ENCODE measurements around the gene ADCY5. TPM values are rescaled to one million over a fixed set of nuclear protein-coding genes. Genes with fewer than 3 reads are reported as not detected.

The ADCY5 gene
- polyA plus RNA-seq, 6 donors from 2014 or later, result 0.04 to 0.09 TPM; not detected in 4

- H3K4me3 Mint-ChIP-seq, result no peak overlapping the region
- H3K4me1 Mint-ChIP-seq, result peaks cover 0 to 4% (median 3%) of the 10 kb centered on the region in 3 donors
- peak overlapping the region in 2 of 6 donors; percentile 49 to 54 for H3K27ac Mint-ChIP-seq
- ATAC-seq (ENCODE audit: low read depth in 2 of 2), result no peak
- H3K36me3 Mint-ChIP-seq, result no peaks in the 10 kb centered on the region
- peaks cover 0 to 32% (median 22%) of the 10 kb centered on the region in 3 donors for H3K27me3 Mint-ChIP-seq
- DNase-seq, result no peak
- peaks cover 0 to 7% (median 0%) of the 10 kb centered on the region in 7 donors for H3K9me3 Mint-ChIP-seq
These were observed 157.5 kb downstream of the ADCY5 start for GRCh38 chr3:123291404-123291803.

- Mint-ChIP-seq H3K27me3 (peaks cover 0 to 32% (median 22%) of the 10 kb centered on the region in 3 donors), H3K4me3 (no peak overlapping the region), H3K36me3 (no peaks in the 10 kb centered on the region), H3K27ac (no peak overlapping the region), H3K4me1 (peaks cover 0 to 4% (median 3%) of the 10 kb centered on the region in 3 donors), H3K9me3 (peaks cover 0 to 7% (median 0%) of the 10 kb centered on the region in 7 donors)
- ATAC-seq (ENCODE audit: low read depth in 2 of 2) (no peak), DNase-seq (no peak)
These were observed 157.9 kb downstream of the ADCY5 start for GRCh38 chr3:123290962-123291361.

GRCh38 chr3:123290107-123290930 lies 158.6 kb downstream of the ADCY5 start:
- H3K27ac Mint-ChIP-seq, result peak overlapping the region in 1 of 6 donors; percentile 63
- H3K36me3 Mint-ChIP-seq, result no peaks in the 10 kb centered on the region
- ATAC-seq (ENCODE audit: low read depth in 2 of 2) (no peak), DNase-seq (no peak)
- no peak overlapping the region for H3K4me3 Mint-ChIP-seq
- H3K9me3 Mint-ChIP-seq, result peaks cover 0 to 7% (median 0%) of the 10 kb centered on the region in 7 donors
- peaks cover 0 to 32% (median 22%) of the 10 kb centered on the region in 3 donors for H3K27me3 Mint-ChIP-seq
- H3K4me1 Mint-ChIP-seq, result peaks cover 0 to 4% (median 3%) of the 10 kb centered on the region in 3 donors

GRCh38 chr3:123289391-123290106 lies 159.3 kb downstream of the ADCY5 start:
- no peak overlapping the region for H3K27ac Mint-ChIP-seq
- H3K9me3 Mint-ChIP-seq, result peaks cover 0 to 7% (median 0%) of the 10 kb centered on the region in 7 donors
- no peak for ATAC-seq (ENCODE audit: low read depth in 2 of 2)

GRCh38 chr3:123287962-123288302 lies 161.0 kb downstream of the ADCY5 start:
- H3K9me3 Mint-ChIP-seq, result peaks cover 0 to 7% (median 0%) of the 10 kb centered on the region in 7 donors
- no peak overlapping the region for H3K27ac Mint-ChIP-seq
- H3K36me3 Mint-ChIP-seq, result no peaks in the 10 kb centered on the region
- DNase-seq (no peak), ATAC-seq (ENCODE audit: low read depth in 2 of 2) (no peak)
- no peak overlapping the region for H3K4me3 Mint-ChIP-seq
- H3K4me1 Mint-ChIP-seq, result peaks cover 0 to 4% (median 3%) of the 10 kb centered on the region in 3 donors
- peaks cover 0 to 22% (median 22%) of the 10 kb centered on the region in 3 donors for H3K27me3 Mint-ChIP-seq

More at GRCh38 chr3:123289391-123290106, 159.3 kb downstream of the ADCY5 start:
- no peak for DNase-seq
- H3K4me3 Mint-ChIP-seq, result no peak overlapping the region
- H3K27me3 Mint-ChIP-seq, result peaks cover 0 to 29% (median 22%) of the 10 kb centered on the region in 3 donors
- peaks cover 0 to 4% (median 3%) of the 10 kb centered on the region in 3 donors for H3K4me1 Mint-ChIP-seq
- H3K36me3 Mint-ChIP-seq, result no peaks in the 10 kb centered on the region

GRCh38 chr3:123287051-123287961 lies 161.6 kb downstream of the ADCY5 start:
- Mint-ChIP-seq H3K4me3 (no peak overlapping the region), H3K36me3 (no peaks in the 10 kb centered on the region), H3K27me3 (peaks cover 0 to 22% (median 18%) of the 10 kb centered on the region in 3 donors), H3K27ac (peak overlapping the region in 3 of 6 donors; percentile 47 to 85 (median 71)), H3K4me1 (peaks cover 0 to 4% (median 3%) of the 10 kb centered on the region in 3 donors), H3K9me3 (peaks cover 0 to 7% (median 0%) of the 10 kb centered on the region in 7 donors)
- no peak for DNase-seq
- no peak for ATAC-seq (ENCODE audit: low read depth in 2 of 2)

- Mint-ChIP-seq H3K27ac (peak overlapping the region in 2 of 6 donors; percentile 47 to 85), H3K4me1 (peaks cover 0 to 6% (median 3%) of the 10 kb centered on the region in 3 donors), H3K36me3 (no peaks in the 10 kb centered on the region), H3K4me3 (no peak overlapping the region), H3K9me3 (peaks cover 0 to 7% (median 0%) of the 10 kb centered on the region in 7 donors), H3K27me3 (peaks cover 0 to 22% (median 16%) of the 10 kb centered on the region in 3 donors)
- ATAC-seq (ENCODE audit: low read depth in 2 of 2) (no peak), DNase-seq (no peak)
These were observed 162.4 kb downstream of the ADCY5 start for GRCh38 chr3:123286308-123287023.

- DNase-seq (no peak), ATAC-seq (ENCODE audit: low read depth in 2 of 2) (no peak)
- H3K36me3 Mint-ChIP-seq, result no peaks in the 10 kb centered on the region
- no peak overlapping the region for H3K27ac Mint-ChIP-seq
- peaks cover 0 to 7% (median 0%) of the 10 kb centered on the region in 7 donors for H3K9me3 Mint-ChIP-seq
- H3K4me1 Mint-ChIP-seq, result peaks cover 0 to 6% (median 3%) of the 10 kb centered on the region in 3 donors
- no peak overlapping the region for H3K4me3 Mint-ChIP-seq
- peaks cover 0 to 22% (median 10%) of the 10 kb centered on the region in 3 donors for H3K27me3 Mint-ChIP-seq
These were observed 163.0 kb downstream of the ADCY5 start for GRCh38 chr3:123285931-123286307.

GRCh38 chr3:123285479-123285878 lies 163.4 kb downstream of the ADCY5 start:
- Mint-ChIP-seq H3K9me3 (peaks cover 0 to 7% (median 0%) of the 10 kb centered on the region in 7 donors), H3K27ac (no peak overlapping the region), H3K4me1 (peaks cover 0 to 6% (median 3%) of the 10 kb centered on the region in 3 donors), H3K27me3 (peaks cover 0 to 17% (median 6%) of the 10 kb centered on the region in 3 donors), H3K4me3 (no peak overlapping the region), H3K36me3 (no peaks in the 10 kb centered on the region)
- ATAC-seq (ENCODE audit: low read depth in 2 of 2), result no peak
- DNase-seq, result no peak

- no peak overlapping the region for H3K4me3 Mint-ChIP-seq
- ATAC-seq (ENCODE audit: low read depth in 2 of 2) (no peak), DNase-seq (no peak)
- no peak overlapping the region for H3K27ac Mint-ChIP-seq
- peaks cover 0 to 6% (median 3%) of the 10 kb centered on the region in 3 donors for H3K4me1 Mint-ChIP-seq
- peaks cover 0 to 13% (median 2%) of the 10 kb centered on the region in 3 donors for H3K27me3 Mint-ChIP-seq
- no peaks in the 10 kb centered on the region for H3K36me3 Mint-ChIP-seq
- peaks cover 0 to 7% (median 0%) of the 10 kb centered on the region in 7 donors for H3K9me3 Mint-ChIP-seq
These were observed 163.8 kb downstream of the ADCY5 start for GRCh38 chr3:123285066-123285465.

- no peak for ATAC-seq (ENCODE audit: low read depth in 2 of 2)
- Mint-ChIP-seq H3K36me3 (no peaks in the 10 kb centered on the region), H3K9me3 (peaks cover 0 to 7% (median 0%) of the 10 kb centered on the region in 7 donors), H3K27ac (no peak overlapping the region), H3K27me3 (peaks cover 0 to 9% (median 0%) of the 10 kb centered on the region in 3 donors), H3K4me1 (peaks cover 0 to 6% (median 3%) of the 10 kb centered on the region in 3 donors), H3K4me3 (no peak overlapping the region)
- DNase-seq, result no peak
These were observed 164.4 kb downstream of the ADCY5 start for GRCh38 chr3:123284399-123285010.

All from naive B cell (primary cell).